HCT116 (cell line): ENCODE results near the gene VPS37B. TPM values are rescaled to one million over a fixed set of nuclear protein-coding genes. Genes with fewer than 3 reads are reported as not detected.

Experiments
- ATAC-seq: fragments of 200-7000 bp; cut with Tn5 transposase; 2 replicates; pipeline ENCODE4 v1.9.1; 2020; ENCODE audit warnings: mild to moderate bottlenecking, moderate library complexity
- BruUV-seq: library from RNA; stranded (reverse); fragments of 400-500 nt; replicated peaks from 2 replicates; lab custom pipeline; 2021; lab: Mats Ljungman, UMichigan
- CTCF ChIA-PET: fragments of 300-600 bp; sonication (Branson Sonifier 250); formaldehyde crosslinking; loops from one replicate; lab custom pipeline; 2021; ENCODE audit warnings: antibody characterized with exemption; lab: Charles Lee
- POLR2A ChIA-PET: fragments of 300-600, 350-600 bp; sonication (Branson Sonifier 250); formaldehyde crosslinking; loops from one replicate; lab custom pipeline; 2021; ENCODE audit warnings: antibody characterized with exemption; lab: Charles Lee
- RAD21 ChIA-PET, 2 experiments: fragments of 300-600 bp; sonication (Branson Sonifier 250); formaldehyde crosslinking; loops; one replicate each; lab custom pipeline; 2023; ENCODE audit warnings: low total read pairs in 2 of 2; ENCODE audit not compliant: uncharacterized antibody in 2 of 2, unreplicated experiment in 2 of 2, low non-redundant PET in 1 of 2; lab: Charles Lee
- DNase-seq: peaks from one replicate; pipeline ENCODE4 v3.0.0-alpha.2; 2010; ENCODE audit warnings: low read depth, low spot score
- H2AFZ ChIP-seq: fragments of 200-600 bp; shearing (Covaris generic), sonication (generic); 2 replicates; pipeline ENCODE4 v1.6.1; 2017; ENCODE audit warnings: low read depth, mixed run types, mixed read lengths, antibody characterized with exemption, low read length; ENCODE audit not compliant: poor library complexity, severe bottlenecking
- H3K27ac ChIP-seq: 2 replicates; pipeline ENCODE4 v1.5.1; 2012; ENCODE audit warnings: low read depth, low read length
- H3K27me3 ChIP-seq: fragments of 200-600 bp; sonication (generic); 2 replicates; pipeline ENCODE4 v1.6.1; 2016; ENCODE audit warnings: mixed run types, low read length, mixed read lengths; ENCODE audit not compliant: insufficient read depth
- H3K36me3 ChIP-seq, 2 experiments: fragments of 200-500 bp in 1 of 2; fragments of 200-600 bp in 1 of 2; sonication (Bioruptor generic) in 1 of 2; sonication (generic) in 1 of 2; 2 replicates each; pipeline versions ENCODE4 v1.5.1 to v1.6.1; 2014 to 2016; ENCODE audit warnings: low read length in 2 of 2, inconsistent platforms in 1 of 2, mixed read lengths in 1 of 2, mixed run types in 1 of 2; ENCODE audit not compliant: insufficient read depth in 2 of 2, control insufficient read depth in 1 of 2
- H3K4me1 ChIP-seq, 2 experiments: fragments of 200-600 bp in 1 of 2; sonication (generic) in 1 of 2; 2 replicates each; pipeline versions ENCODE4 v1.5.1 to v1.6.1; 2012 to 2017; ENCODE audit warnings: low read length in 2 of 2, inconsistent platforms in 1 of 2, mild to moderate bottlenecking in 1 of 2, mixed read lengths in 1 of 2, mixed run types in 1 of 2, moderate library complexity in 1 of 2; ENCODE audit not compliant: insufficient read depth in 2 of 2, control insufficient read depth in 1 of 2
- H3K4me2 ChIP-seq: fragments of 200-600 bp; sonication (generic); 2 replicates; pipeline ENCODE4 v1.6.1; 2017; ENCODE audit warnings: mixed run types, low read length, mixed read lengths
- H3K4me3 ChIP-seq, 2 experiments: fragments of 200-600 bp in 1 of 2; sonication (generic) in 1 of 2; replicated peaks in 1 of 2; 2 replicates each; pipeline ENCODE4 v1.5.1; 2011 to 2016; ENCODE audit warnings: low read length in 2 of 2, control low read depth in 1 of 2, low read depth in 1 of 2, mild to moderate bottlenecking in 1 of 2, mixed read lengths in 1 of 2, mixed run types in 1 of 2
- H3K79me2 ChIP-seq: fragments of 200-600 bp; sonication (generic); 2 replicates; pipeline ENCODE4 v1.6.1; 2017; ENCODE audit warnings: mild to moderate bottlenecking, mixed run types, low read length, moderate library complexity, mixed read lengths; ENCODE audit not compliant: insufficient read depth
- H3K9ac ChIP-seq: fragments of 200-600 bp; sonication (generic); 2 replicates; pipeline ENCODE4 v1.6.1; 2016; ENCODE audit warnings: low read length, mixed read lengths
- H3K9me2 ChIP-seq: fragments of 200-600 bp; sonication (generic), shearing (Covaris generic); 2 replicates; pipeline ENCODE4 v1.6.1; 2017; ENCODE audit warnings: mixed run types, mild to moderate bottlenecking, moderate library complexity; ENCODE audit not compliant: insufficient read depth
- H3K9me3 ChIP-seq, 2 experiments: fragments of 200-500 bp in 1 of 2; fragments of 200-600 bp in 1 of 2; sonication (Bioruptor generic) in 1 of 2; sonication (generic) in 1 of 2; 2 replicates each; pipeline ENCODE4 v1.6.1; 2014 to 2017; ENCODE audit warnings: low read length in 2 of 2, mixed read lengths in 2 of 2, inconsistent platforms in 1 of 2, low read depth in 1 of 2, mild to moderate bottlenecking in 1 of 2, mixed run types in 1 of 2, moderate library complexity in 1 of 2; ENCODE audit not compliant: control insufficient read depth in 1 of 2, insufficient read depth in 1 of 2
- H4K20me1 ChIP-seq: fragments of 200-600 bp; sonication (generic), shearing (Covaris generic); 2 replicates; pipeline ENCODE4 v1.6.1; 2017; ENCODE audit warnings: mixed run types, mild to moderate bottlenecking, moderate library complexity; ENCODE audit not compliant: insufficient read depth
- CBX3 ChIP-seq: IDR thresholded peaks from 2 replicates; pipeline ENCODE4 v1.6.1; 2012; ENCODE audit warnings: low read depth
- CEBPB ChIP-seq: IDR thresholded peaks from 2 replicates; pipeline ENCODE4 v1.6.1; 2012; ENCODE audit warnings: low read depth
- EGR1 ChIP-seq: IDR thresholded peaks from 2 replicates; pipeline ENCODE4 v1.6.1; 2012; ENCODE audit warnings: low read depth
- ELF1 ChIP-seq: IDR thresholded peaks from 2 replicates; pipeline ENCODE4 v1.6.1; 2012; ENCODE audit warnings: low read depth, borderline replicate concordance
- FOSL1 ChIP-seq: IDR thresholded peaks from 2 replicates; pipeline ENCODE4 v1.6.1; 2012; ENCODE audit warnings: low read depth
- JUND ChIP-seq: IDR thresholded peaks from 2 replicates; pipeline ENCODE4 v1.6.1; 2012
- RAD21 ChIP-seq: IDR thresholded peaks from 2 replicates; pipeline ENCODE4 v1.6.1; 2012; ENCODE audit warnings: low read depth, mild to moderate bottlenecking
- SIN3A ChIP-seq: IDR thresholded peaks from 2 replicates; pipeline ENCODE4 v1.6.1; 2012; ENCODE audit warnings: low read depth
- TCF7L2 ChIP-seq: IDR thresholded peaks from 2 replicates; pipeline ENCODE4 v1.7.0; 2011; ENCODE audit warnings: borderline replicate concordance, inconsistent platforms; ENCODE audit not compliant: insufficient read depth, insufficient read length; ENCODE audit errors: extremely low read depth
- ZFX ChIP-seq: fragments of 450-650 bp; IDR thresholded peaks from 2 replicates; pipeline ENCODE4 v1.6.1; 2017
- ZNF274 ChIP-seq: fragments of 200-500 bp; sonication (Bioruptor generic); IDR thresholded peaks from 2 replicates; pipeline ENCODE4 v1.6.1; 2014; ENCODE audit warnings: mild to moderate bottlenecking, low read depth, low read length, inconsistent platforms
- intact Hi-C: fragments of 100-400 bp; cut with micrococcal nuclease; formaldehyde crosslinking; loops from 2 replicates; pipeline ENCODE4 v1.10.0; 2022
- total RNA-seq: library from RNA; stranded (reverse); gene quantifications from one replicate; pipeline ENCODE4 v1.2.1, GENCODE V29; 2021; ENCODE audit not compliant: unreplicated experiment
- TF ChIP-seq, protein P1 (sequence below): IDR thresholded peaks from 2 replicates; pipeline ENCODE4 v1.6.1; 2012; ENCODE audit warnings: low read depth
- TF ChIP-seq, protein P2 (sequence below): IDR thresholded peaks from 2 replicates; pipeline ENCODE4 v1.6.1; 2011; ENCODE audit warnings: mild to moderate bottlenecking, low read length, moderate library complexity; ENCODE audit not compliant: insufficient replicate concordance; ENCODE audit errors: extremely low read depth
- TF ChIP-seq, protein P3 (sequence below), 3 experiments: fragments of 200-600 bp in 1 of 3; sonication (generic) in 1 of 3; IDR thresholded peaks in 2 of 3; conservative IDR thresholded peaks in 1 of 3; 2 replicates each; pipeline ENCODE4 v1.5.1; 2012 to 2017; ENCODE audit warnings: low read depth in 2 of 3, low read length in 2 of 3, antibody characterized with exemption in 1 of 3, borderline replicate concordance in 1 of 3, control low read depth in 1 of 3, mild to moderate bottlenecking in 1 of 3, mixed read lengths in 1 of 3, mixed run types in 1 of 3, moderate library complexity in 1 of 3; ENCODE audit not compliant: insufficient read depth in 1 of 3

VPS37B gene
- total RNA-seq, 1 experiment from 2014 or later, result 55.0 TPM

DNA sequence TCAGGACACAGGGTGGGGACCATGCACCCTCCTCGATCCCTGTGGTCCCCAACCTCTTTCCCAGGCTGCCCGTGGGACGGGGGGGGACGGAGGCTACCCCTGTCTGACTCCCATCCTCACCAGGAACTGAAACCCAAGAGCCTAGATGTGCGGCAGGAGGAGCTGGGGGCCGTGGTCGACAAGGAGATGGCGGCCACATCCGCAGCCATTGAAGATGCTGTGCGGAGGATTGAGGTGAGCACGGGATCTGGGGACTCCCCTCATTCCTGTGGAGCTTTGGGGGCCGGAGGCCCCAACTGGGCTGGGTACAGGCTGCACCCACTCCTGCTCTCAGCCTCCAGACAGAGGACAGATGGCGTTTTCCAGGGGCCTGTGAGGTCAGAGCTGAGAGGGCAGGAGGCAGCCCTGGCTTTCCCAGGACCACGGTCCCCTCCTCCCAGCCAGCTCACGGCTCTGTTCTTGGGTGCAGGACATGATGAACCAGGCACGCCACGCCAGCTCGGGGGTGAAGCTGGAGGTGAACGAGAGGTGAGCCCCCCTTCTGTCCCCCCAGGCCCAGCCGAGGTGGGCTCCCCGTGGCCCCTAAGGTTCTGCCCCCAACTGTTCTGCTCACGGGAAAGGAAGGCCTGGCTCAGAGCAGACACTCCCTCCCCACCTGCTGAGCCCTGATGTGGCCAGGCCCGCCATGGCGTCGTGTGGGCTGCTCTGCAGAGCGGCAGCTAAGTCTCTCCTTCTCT, 36.5 kb downstream of the VPS37B start:
- no peak overlapping the region for H2AFZ ChIP-seq
- no peaks in the 10 kb centered on the region for H3K27me3 ChIP-seq
- ChIA-PET CTCF (interaction anchor here (2.9 to 3.6 kb wide), 3 partner anchors 86 to 379 kb away, joined by 11 to 17 read pairs (median 16); no protein-coding TSS in a partner anchor), POLR2A (no interaction called here), RAD21 (interaction anchor here (0.6 to 1.6 kb wide), 2 partner anchors 15 to 93 kb away, joined by 3 to 6 read pairs; no protein-coding TSS in a partner anchor)
- no peak overlapping the region for H3K27ac ChIP-seq
- DNase-seq (no peak), ATAC-seq (peak; percentile 10)
- no peaks in the 10 kb centered on the region for H3K9me2 ChIP-seq
- H3K4me3 ChIP-seq, result no peak overlapping the region
- H3K36me3 ChIP-seq, result peaks cover 0 to 5% of the 10 kb centered on the region in 2 experiments; a peak in 1 of 4 replicates
- H3K4me2 ChIP-seq, result no peak overlapping the region
- H3K9me3 ChIP-seq, result no peaks in the 10 kb centered on the region
- H3K9ac ChIP-seq, result no peak overlapping the region
- intact Hi-C loops, result loop anchor here (1.0 to 5.0 kb wide), 3 partner anchors 67 to 221 kb away; no protein-coding TSS in a partner anchor
- no peak for TF ChIP-seq TCF7L2
- TF ChIP-seq, protein P1, sequence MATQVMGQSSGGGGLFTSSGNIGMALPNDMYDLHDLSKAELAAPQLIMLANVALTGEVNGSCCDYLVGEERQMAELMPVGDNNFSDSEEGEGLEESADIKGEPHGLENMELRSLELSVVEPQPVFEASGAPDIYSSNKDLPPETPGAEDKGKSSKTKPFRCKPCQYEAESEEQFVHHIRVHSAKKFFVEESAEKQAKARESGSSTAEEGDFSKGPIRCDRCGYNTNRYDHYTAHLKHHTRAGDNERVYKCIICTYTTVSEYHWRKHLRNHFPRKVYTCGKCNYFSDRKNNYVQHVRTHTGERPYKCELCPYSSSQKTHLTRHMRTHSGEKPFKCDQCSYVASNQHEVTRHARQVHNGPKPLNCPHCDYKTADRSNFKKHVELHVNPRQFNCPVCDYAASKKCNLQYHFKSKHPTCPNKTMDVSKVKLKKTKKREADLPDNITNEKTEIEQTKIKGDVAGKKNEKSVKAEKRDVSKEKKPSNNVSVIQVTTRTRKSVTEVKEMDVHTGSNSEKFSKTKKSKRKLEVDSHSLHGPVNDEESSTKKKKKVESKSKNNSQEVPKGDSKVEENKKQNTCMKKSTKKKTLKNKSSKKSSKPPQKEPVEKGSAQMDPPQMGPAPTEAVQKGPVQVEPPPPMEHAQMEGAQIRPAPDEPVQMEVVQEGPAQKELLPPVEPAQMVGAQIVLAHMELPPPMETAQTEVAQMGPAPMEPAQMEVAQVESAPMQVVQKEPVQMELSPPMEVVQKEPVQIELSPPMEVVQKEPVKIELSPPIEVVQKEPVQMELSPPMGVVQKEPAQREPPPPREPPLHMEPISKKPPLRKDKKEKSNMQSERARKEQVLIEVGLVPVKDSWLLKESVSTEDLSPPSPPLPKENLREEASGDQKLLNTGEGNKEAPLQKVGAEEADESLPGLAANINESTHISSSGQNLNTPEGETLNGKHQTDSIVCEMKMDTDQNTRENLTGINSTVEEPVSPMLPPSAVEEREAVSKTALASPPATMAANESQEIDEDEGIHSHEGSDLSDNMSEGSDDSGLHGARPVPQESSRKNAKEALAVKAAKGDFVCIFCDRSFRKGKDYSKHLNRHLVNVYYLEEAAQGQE, result no peak
- TF ChIP-seq CEBPB, result no peak
- TF ChIP-seq EGR1, result no peak
- TF ChIP-seq, protein P2, sequence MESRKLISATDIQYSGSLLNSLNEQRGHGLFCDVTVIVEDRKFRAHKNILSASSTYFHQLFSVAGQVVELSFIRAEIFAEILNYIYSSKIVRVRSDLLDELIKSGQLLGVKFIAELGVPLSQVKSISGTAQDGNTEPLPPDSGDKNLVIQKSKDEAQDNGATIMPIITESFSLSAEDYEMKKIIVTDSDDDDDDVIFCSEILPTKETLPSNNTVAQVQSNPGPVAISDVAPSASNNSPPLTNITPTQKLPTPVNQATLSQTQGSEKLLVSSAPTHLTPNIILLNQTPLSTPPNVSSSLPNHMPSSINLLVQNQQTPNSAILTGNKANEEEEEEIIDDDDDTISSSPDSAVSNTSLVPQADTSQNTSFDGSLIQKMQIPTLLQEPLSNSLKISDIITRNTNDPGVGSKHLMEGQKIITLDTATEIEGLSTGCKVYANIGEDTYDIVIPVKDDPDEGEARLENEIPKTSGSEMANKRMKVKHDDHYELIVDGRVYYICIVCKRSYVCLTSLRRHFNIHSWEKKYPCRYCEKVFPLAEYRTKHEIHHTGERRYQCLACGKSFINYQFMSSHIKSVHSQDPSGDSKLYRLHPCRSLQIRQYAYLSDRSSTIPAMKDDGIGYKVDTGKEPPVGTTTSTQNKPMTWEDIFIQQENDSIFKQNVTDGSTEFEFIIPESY, result no peak
- TF ChIP-seq SIN3A, result no peak
- TF ChIP-seq ELF1, result no peak
- no peak for TF ChIP-seq RAD21
- no peak for TF ChIP-seq ZNF274
- TF ChIP-seq JUND, result no peak
- TF ChIP-seq FOSL1, result no peak
- TF ChIP-seq ZFX, result no peak
- TF ChIP-seq, protein P3, sequence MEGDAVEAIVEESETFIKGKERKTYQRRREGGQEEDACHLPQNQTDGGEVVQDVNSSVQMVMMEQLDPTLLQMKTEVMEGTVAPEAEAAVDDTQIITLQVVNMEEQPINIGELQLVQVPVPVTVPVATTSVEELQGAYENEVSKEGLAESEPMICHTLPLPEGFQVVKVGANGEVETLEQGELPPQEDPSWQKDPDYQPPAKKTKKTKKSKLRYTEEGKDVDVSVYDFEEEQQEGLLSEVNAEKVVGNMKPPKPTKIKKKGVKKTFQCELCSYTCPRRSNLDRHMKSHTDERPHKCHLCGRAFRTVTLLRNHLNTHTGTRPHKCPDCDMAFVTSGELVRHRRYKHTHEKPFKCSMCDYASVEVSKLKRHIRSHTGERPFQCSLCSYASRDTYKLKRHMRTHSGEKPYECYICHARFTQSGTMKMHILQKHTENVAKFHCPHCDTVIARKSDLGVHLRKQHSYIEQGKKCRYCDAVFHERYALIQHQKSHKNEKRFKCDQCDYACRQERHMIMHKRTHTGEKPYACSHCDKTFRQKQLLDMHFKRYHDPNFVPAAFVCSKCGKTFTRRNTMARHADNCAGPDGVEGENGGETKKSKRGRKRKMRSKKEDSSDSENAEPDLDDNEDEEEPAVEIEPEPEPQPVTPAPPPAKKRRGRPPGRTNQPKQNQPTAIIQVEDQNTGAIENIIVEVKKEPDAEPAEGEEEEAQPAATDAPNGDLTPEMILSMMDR (IDR thresholded peaks at IDR 0.05 in 2 of 3, conservative IDR thresholded peaks at IDR 0.05 in 1 of 3; ENCODE audit: borderline replicate concordance in 1 of 3, insufficient read depth in 1 of 3, low read depth in 2 of 3, low read length in 2 of 3), result no peak
- no peak for TF ChIP-seq CBX3
- H4K20me1 ChIP-seq, result no peaks in the 10 kb centered on the region
- no peaks in the 10 kb centered on the region for H3K4me1 ChIP-seq
- no TSS peak for BruUV-seq
- no peaks in the 10 kb centered on the region for H3K79me2 ChIP-seq
